Measurements from ENCODE around the gene TKTL2. TPM values are rescaled to one million over a fixed set of nuclear protein-coding genes. Genes with fewer than 3 reads are reported as not detected.
"Not testable (repeated sequence)": the region's sequence is repeated elsewhere in the genome, so short reads cannot be mapped to it uniquely, and the experiment has no call there.

Gene TKTL2
- total RNA-seq, 4 donors from 2014 or later, result not detected

DNA sequence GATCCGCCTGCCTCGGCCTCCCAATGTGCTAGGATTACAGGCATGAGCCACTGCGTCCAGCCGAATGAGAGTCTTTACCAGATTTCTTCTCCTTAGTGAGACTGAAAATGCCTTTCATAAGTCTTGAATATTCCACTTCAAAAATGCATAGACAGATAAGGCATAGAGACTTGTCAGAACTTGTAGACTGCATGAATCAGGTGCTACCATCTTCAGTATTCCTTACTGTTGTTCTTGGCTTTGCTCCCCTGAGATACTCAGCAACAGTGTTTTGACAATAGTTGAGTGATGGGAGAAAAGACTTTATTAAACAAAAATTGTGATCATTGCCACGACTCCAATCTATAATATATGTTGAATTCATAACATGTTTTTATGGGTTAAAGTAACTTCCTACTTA, 11.0 kb downstream of the TKTL2 start:
- TF ChIP-seq POLR2AphosphoS5 (IDR thresholded peaks at IDR 0.05), result no peak
- no peak for TF ChIP-seq POLR2A (IDR thresholded peaks at IDR 0.05)
- no peak for TF ChIP-seq EP300 (IDR thresholded peaks at IDR 0.05)
- TF ChIP-seq, protein P1, sequence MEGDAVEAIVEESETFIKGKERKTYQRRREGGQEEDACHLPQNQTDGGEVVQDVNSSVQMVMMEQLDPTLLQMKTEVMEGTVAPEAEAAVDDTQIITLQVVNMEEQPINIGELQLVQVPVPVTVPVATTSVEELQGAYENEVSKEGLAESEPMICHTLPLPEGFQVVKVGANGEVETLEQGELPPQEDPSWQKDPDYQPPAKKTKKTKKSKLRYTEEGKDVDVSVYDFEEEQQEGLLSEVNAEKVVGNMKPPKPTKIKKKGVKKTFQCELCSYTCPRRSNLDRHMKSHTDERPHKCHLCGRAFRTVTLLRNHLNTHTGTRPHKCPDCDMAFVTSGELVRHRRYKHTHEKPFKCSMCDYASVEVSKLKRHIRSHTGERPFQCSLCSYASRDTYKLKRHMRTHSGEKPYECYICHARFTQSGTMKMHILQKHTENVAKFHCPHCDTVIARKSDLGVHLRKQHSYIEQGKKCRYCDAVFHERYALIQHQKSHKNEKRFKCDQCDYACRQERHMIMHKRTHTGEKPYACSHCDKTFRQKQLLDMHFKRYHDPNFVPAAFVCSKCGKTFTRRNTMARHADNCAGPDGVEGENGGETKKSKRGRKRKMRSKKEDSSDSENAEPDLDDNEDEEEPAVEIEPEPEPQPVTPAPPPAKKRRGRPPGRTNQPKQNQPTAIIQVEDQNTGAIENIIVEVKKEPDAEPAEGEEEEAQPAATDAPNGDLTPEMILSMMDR (IDR thresholded peaks at IDR 0.05), result no peak
- WGBS, 2 donors (ENCODE audit: low coverage in 1 of 2), result 56 to 78% methylated on average over 2 to 5 of the region's 5 CpGs
- H3K27me3 ChIP-seq, result no peaks in the 10 kb centered on the region

GRCh38 chr4:163448540-163449203, 24.9 kb downstream of the TKTL2 start:
- Histone ChIP-seq H3K9me3 (no peaks in the 10 kb centered on the region), H3K4me3 (no peak overlapping the region), H3K36me3 (no peaks in the 10 kb centered on the region), H3K4me1 (no peaks in the 10 kb centered on the region), H3K27me3 (no peaks in the 10 kb centered on the region), H3K27ac (no peak overlapping the region)
- TF ChIP-seq, protein P1 (IDR thresholded peaks at IDR 0.05), result no peak
- TF ChIP-seq EP300 (IDR thresholded peaks at IDR 0.05) (no peak), POLR2AphosphoS5 (IDR thresholded peaks at IDR 0.05) (no peak)
- WGBS, 2 donors (ENCODE audit: low coverage in 1 of 2), result 47 to 57% methylated on average over 6 of the region's 6 CpGs
- no peak for ATAC-seq

More for the DNA sequence above, 11.0 kb downstream of the TKTL2 start:
- Histone ChIP-seq H3K4me3 (no peak overlapping the region), H3K36me3 (no peaks in the 10 kb centered on the region), H3K27ac (no peak overlapping the region), H3K9me3 (no peaks in the 10 kb centered on the region), H3K4me1 (no peaks in the 10 kb centered on the region)
- ATAC-seq, result no peak

GRCh38 chr4:163447481-163447880, 26.1 kb downstream of the TKTL2 start:
- TF ChIP-seq POLR2AphosphoS5 (IDR thresholded peaks at IDR 0.05) (no peak), EP300 (IDR thresholded peaks at IDR 0.05) (no peak), POLR2A (IDR thresholded peaks at IDR 0.05) (no peak)
- TF ChIP-seq, protein P1 (IDR thresholded peaks at IDR 0.05), result no peak
- H3K4me1 ChIP-seq, result no peaks in the 10 kb centered on the region
- H3K4me3 ChIP-seq, result no peak overlapping the region
- WGBS, 2 donors (ENCODE audit: low coverage in 1 of 2), result 52 to 71% methylated on average over 1 of the region's 1 CpG
- no peaks in the 10 kb centered on the region for H3K9me3 ChIP-seq
- H3K27ac ChIP-seq, result no peak overlapping the region
- no peaks in the 10 kb centered on the region for H3K27me3 ChIP-seq
- H3K36me3 ChIP-seq, result no peaks in the 10 kb centered on the region
- ATAC-seq, result no peak

DNA sequence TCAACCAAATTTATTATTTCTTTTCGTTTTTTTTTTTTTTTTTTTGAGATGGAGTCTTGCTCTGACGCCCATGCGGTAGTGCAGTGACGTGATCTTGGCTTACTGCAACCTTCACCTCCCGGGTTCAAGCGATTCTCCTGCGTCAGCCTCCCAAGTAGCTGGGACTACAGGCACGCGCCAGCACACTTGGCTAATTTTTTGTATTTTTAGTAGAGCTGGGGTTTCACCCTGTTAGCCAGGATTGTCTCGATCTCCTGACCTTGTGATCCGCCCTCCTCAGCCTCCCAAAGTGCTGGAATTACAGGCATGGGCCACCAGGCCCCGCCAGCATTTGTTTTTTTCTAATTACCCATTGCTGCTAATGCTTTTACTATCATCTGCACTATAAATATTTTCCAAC, 26.5 kb downstream of the TKTL2 start:
- H3K27ac ChIP-seq, H3K4me1 ChIP-seq, H3K27me3 ChIP-seq, H3K9me3 ChIP-seq, H3K36me3 ChIP-seq, ATAC-seq, H3K4me3 ChIP-seq: not testable (repeated sequence)
- WGBS, 2 donors (ENCODE audit: low coverage in 1 of 2), result 71 to 77% methylated on average over 12 of the region's 12 CpGs

- Histone ChIP-seq H3K27ac (no peak overlapping the region), H3K4me1 (no peaks in the 10 kb centered on the region), H3K9me3 (no peaks in the 10 kb centered on the region), H3K27me3 (no peaks in the 10 kb centered on the region), H3K4me3 (no peak overlapping the region), H3K36me3 (no peaks in the 10 kb centered on the region)
- ATAC-seq, result no peak
- TF ChIP-seq, protein P1 (IDR thresholded peaks at IDR 0.05), result no peak
- TF ChIP-seq POLR2A (IDR thresholded peaks at IDR 0.05), result no peak
- TF ChIP-seq POLR2AphosphoS5 (IDR thresholded peaks at IDR 0.05), result no peak
- no peak for TF ChIP-seq EP300 (IDR thresholded peaks at IDR 0.05)
- 73 to 83% methylated on average over 1 to 2 of the region's 2 CpGs for WGBS, 2 donors (ENCODE audit: low coverage in 1 of 2)
These were observed 33.5 kb downstream of the TKTL2 start for GRCh38 chr4:163440040-163440439.

Other genes starting within 250 kb of the TKTL2 start
- gene NPY1R, start 141.2 kb downstream of the TKTL2 start, total RNA-seq, result 1 to 10 TPM; 1.1 to 5.4 (median 4.1) TPM
- under 1 TPM in 2 of 4 donors, not detected in 2; 0.12 to 0.16 TPM for gene NPY5R, start 129.9 kb downstream of the TKTL2 start, total RNA-seq
- 10 to 100 TPM; 11.8 to 21.1 (median 18.7) TPM for gene TMA16, start 20.9 kb upstream of the TKTL2 start, total RNA-seq

All from gastroesophageal sphincter (tissue), 4 donors.